Suprapubic skin (tissue), 3 donors: ENCODE results near the gene NEURL1.

ENCODE experiments used
- EP300 ChIP-seq: sonication (generic); formaldehyde crosslinking; IDR thresholded peaks from one replicate; pipeline ENCODE4 v1.6.1; 2017; ENCODE audit warnings: antibody characterized with exemption
- TF ChIP-seq, protein P1 (sequence below), 2 donors: fragments of 200-600 bp in 1 of 2; fragments of 450-650 bp in 1 of 2; sonication (generic) in 1 of 2; IDR thresholded peaks; one replicate each; pipeline ENCODE4 v1.5.1; 2016 to 2019; ENCODE audit warnings: antibody characterized with exemption in 2 of 2, mild to moderate bottlenecking in 1 of 2, moderate library complexity in 1 of 2

DNA sequence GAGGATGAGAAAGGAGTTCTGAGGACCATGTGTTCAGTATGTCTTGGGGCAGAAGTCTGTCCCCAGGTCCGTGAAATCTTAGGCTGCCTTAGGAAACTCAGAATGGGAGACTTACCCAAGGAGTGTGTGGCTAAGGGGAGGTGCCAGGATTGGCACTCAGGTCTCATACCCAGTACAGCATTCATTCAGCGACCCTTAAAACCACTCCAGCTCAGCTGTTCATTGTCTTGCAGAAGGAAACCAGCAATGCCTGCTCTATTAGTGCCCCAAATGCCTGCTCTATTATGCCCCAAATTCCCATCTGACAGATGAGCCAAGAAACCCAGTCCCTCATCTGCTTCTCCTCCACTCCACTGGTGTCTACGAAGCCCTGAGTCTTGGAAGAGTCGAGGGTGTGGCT lies 147.8 kb downstream of the NEURL1 start:
- TF ChIP-seq, protein P1, sequence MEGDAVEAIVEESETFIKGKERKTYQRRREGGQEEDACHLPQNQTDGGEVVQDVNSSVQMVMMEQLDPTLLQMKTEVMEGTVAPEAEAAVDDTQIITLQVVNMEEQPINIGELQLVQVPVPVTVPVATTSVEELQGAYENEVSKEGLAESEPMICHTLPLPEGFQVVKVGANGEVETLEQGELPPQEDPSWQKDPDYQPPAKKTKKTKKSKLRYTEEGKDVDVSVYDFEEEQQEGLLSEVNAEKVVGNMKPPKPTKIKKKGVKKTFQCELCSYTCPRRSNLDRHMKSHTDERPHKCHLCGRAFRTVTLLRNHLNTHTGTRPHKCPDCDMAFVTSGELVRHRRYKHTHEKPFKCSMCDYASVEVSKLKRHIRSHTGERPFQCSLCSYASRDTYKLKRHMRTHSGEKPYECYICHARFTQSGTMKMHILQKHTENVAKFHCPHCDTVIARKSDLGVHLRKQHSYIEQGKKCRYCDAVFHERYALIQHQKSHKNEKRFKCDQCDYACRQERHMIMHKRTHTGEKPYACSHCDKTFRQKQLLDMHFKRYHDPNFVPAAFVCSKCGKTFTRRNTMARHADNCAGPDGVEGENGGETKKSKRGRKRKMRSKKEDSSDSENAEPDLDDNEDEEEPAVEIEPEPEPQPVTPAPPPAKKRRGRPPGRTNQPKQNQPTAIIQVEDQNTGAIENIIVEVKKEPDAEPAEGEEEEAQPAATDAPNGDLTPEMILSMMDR (IDR thresholded peaks at IDR 0.05): no peak
- no peak for TF ChIP-seq EP300
